SU-DHL-6 (cell line): Measurements from ENCODE around the gene PSD.

ENCODE experiments used
- H2AFZ ChIP-seq: fragments of 200-600 bp; sonication (generic); 2 replicates; pipeline ENCODE4 v1.6.1; 2014; ENCODE audit warnings: low read depth, mild to moderate bottlenecking, moderate library complexity, mixed read lengths, antibody characterized with exemption, low read length; ENCODE audit not compliant: severe bottlenecking
- H3F3A ChIP-seq: fragments of 200-600 bp; shearing (Covaris generic); 2 replicates; pipeline ENCODE4 v1.6.0; 2016; ENCODE audit warnings: antibody characterized with exemption, mild to moderate bottlenecking; ENCODE audit not compliant: insufficient read depth
- H3K27ac ChIP-seq: fragments of 200-600 bp; sonication (generic); 2 replicates; pipeline ENCODE4 v1.5.1; 2016; ENCODE audit warnings: low read depth, mild to moderate bottlenecking, low read length, moderate library complexity, mixed read lengths
- H3K27me3 ChIP-seq: fragments of 200-600 bp; sonication (generic), shearing (Covaris generic); 2 replicates; pipeline ENCODE4 v1.6.0; 2014; ENCODE audit warnings: mild to moderate bottlenecking, low read length
- H3K36me3 ChIP-seq: fragments of 200-600 bp; sonication (generic); 2 replicates; pipeline ENCODE4 v1.6.1; 2014; ENCODE audit warnings: mild to moderate bottlenecking, low read length, mixed read lengths
- H3K4me2 ChIP-seq: fragments of 300-600, 200-600 bp; shearing (Covaris generic), sonication (generic); 2 replicates; pipeline ENCODE4 v1.6.0; 2014; ENCODE audit warnings: low read length, low read depth, mild to moderate bottlenecking; ENCODE audit not compliant: poor library complexity, severe bottlenecking
- H3K4me3 ChIP-seq: fragments of 200-600 bp; sonication (generic); 2 replicates; pipeline ENCODE4 v1.5.1; 2014; ENCODE audit warnings: antibody characterized with exemption, low read length, mild to moderate bottlenecking, mixed read lengths; ENCODE audit not compliant: insufficient read depth, poor library complexity, severe bottlenecking
- H3K79me2 ChIP-seq: fragments of 200-600 bp; sonication (generic); 2 replicates; pipeline ENCODE4 v1.6.1; 2014; ENCODE audit warnings: mild to moderate bottlenecking, low read length, moderate library complexity; ENCODE audit not compliant: insufficient read depth
- H3K9ac ChIP-seq: fragments of 200-600 bp; sonication (generic); 2 replicates; pipeline ENCODE4 v1.7.0; 2014; ENCODE audit warnings: mild to moderate bottlenecking, low read length
- H3K9me2 ChIP-seq: fragments of 200-600 bp; sonication (generic); replicated peaks from 2 replicates; pipeline ENCODE4 v1.6.1; 2014; ENCODE audit warnings: low read length; ENCODE audit not compliant: insufficient read depth
- H3K9me3 ChIP-seq: fragments of 200-600 bp; sonication (generic); 2 replicates; pipeline ENCODE4 v1.6.1; 2014; ENCODE audit warnings: low read length, mixed read lengths; ENCODE audit not compliant: insufficient read depth
- H4K20me1 ChIP-seq: fragments of 200-600 bp; sonication (generic); 2 replicates; pipeline ENCODE4 v1.6.1; 2014; ENCODE audit warnings: low read depth, mild to moderate bottlenecking, antibody characterized with exemption, low read length, moderate library complexity, mixed read lengths
- EZH2phosphoT487 ChIP-seq: fragments of 200-600 bp; sonication (generic), shearing (Covaris generic); conservative IDR thresholded peaks from 2 replicates; pipeline ENCODE4 v1.6.1; 2018; ENCODE audit warnings: mild to moderate bottlenecking, antibody characterized with exemption, low read length, moderate library complexity, mixed read lengths
- TF ChIP-seq, protein P1 (sequence below): fragments of 200-600 bp; sonication (generic); IDR thresholded peaks from one replicate; pipeline ENCODE4 v1.5.1; 2017; ENCODE audit warnings: antibody characterized with exemption, mild to moderate bottlenecking, low read length, moderate library complexity; ENCODE audit not compliant: insufficient read depth, poor library complexity, severe bottlenecking

Gene PSD

DNA sequence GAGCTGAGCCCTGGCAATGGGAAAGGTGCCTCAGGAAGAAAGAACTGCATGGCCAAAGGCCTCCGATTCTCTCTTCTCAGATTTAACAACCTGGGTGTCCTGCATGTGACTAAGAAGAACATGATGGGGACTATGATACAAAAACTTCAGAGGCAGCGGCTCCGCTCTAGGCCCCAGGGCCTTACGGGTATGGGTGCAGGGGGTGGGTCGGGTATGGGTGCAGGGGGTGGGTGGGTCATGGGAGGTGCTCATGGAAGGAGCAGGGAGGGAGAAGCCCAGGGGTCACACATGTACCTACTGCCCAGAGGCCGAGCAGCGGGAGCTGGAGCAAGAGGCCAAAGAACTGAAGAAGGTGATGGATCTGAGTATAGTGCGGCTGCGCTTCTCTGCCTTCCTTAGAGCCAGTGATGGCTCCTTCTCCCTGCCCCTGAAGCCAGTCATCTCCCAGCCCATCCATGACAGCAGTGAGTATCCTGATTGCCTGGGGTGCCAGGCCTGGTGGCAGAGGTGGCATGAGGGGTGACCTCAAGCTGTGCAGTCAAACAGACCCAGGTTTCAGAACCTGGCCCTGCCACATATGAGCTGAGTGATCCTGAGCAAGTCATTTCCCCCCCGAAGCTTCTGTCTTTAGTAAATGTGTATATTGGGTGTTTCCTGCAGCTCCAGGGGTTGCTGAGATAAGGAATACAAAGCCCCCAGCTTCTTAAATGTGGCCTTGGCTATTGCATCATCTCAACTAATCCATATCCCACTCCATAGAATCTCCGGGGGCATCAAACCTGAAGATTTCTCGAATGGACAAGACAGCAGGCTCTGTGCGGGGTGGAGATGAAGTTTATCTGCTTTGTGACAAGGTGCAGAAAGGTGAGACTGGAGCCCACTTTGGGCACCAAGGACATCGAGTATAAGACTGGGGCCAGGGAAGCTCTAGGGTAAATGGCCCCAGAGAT, 21.1 kb downstream of the PSD start:
- TF ChIP-seq EZH2phosphoT487, result no peak
- TF ChIP-seq, protein P1, sequence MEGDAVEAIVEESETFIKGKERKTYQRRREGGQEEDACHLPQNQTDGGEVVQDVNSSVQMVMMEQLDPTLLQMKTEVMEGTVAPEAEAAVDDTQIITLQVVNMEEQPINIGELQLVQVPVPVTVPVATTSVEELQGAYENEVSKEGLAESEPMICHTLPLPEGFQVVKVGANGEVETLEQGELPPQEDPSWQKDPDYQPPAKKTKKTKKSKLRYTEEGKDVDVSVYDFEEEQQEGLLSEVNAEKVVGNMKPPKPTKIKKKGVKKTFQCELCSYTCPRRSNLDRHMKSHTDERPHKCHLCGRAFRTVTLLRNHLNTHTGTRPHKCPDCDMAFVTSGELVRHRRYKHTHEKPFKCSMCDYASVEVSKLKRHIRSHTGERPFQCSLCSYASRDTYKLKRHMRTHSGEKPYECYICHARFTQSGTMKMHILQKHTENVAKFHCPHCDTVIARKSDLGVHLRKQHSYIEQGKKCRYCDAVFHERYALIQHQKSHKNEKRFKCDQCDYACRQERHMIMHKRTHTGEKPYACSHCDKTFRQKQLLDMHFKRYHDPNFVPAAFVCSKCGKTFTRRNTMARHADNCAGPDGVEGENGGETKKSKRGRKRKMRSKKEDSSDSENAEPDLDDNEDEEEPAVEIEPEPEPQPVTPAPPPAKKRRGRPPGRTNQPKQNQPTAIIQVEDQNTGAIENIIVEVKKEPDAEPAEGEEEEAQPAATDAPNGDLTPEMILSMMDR, result no peak
- Histone ChIP-seq H3K9me3 (no peaks in the 10 kb centered on the region), H3K79me2 (peaks cover 8% of the 10 kb centered on the region; the same call in 1 of the 2 replicates), H3K9ac (peak overlapping the region; percentile 91; the same call in 1 of the 2 replicates), H2AFZ (no peak overlapping the region), H3K4me3 (no peak overlapping the region), H4K20me1 (no peaks in the 10 kb centered on the region), H3K27ac (peak overlapping the region; percentile 37), H3K9me2 (no peaks in the 10 kb centered on the region), H3K27me3 (no peaks in the 10 kb centered on the region), H3K36me3 (no peaks in the 10 kb centered on the region), H3K4me2 (peak overlapping the region; percentile 78), H3F3A (peaks cover 18% of the 10 kb centered on the region; the same call in 1 of the 2 replicates)

DNA sequence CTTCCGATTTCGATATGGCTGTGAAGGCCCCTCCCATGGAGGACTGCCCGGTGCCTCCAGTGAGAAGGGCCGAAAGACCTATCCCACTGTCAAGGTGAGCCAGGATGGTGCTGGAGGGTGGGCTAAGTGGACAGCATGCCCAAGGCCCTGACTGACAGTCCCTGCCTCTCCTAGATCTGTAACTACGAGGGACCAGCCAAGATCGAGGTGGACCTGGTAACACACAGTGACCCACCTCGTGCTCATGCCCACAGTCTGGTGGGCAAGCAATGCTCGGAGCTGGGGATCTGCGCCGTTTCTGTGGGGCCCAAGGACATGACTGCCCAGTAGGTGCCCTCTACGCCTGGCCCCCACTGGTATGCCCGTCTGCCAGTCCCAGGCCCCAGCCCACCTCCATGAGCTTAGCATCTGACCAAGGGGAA, 21.8 kb downstream of the PSD start:
- Histone ChIP-seq H3K9ac (peak overlapping the region; percentile 91), H3K27ac (peak overlapping the region; percentile 96), H3K79me2 (peaks cover 8% of the 10 kb centered on the region; the same call in 1 of the 2 replicates), H3K4me3 (peak overlapping the region; percentile 97), H3K36me3 (no peaks in the 10 kb centered on the region), H2AFZ (no peak overlapping the region), H3F3A (peaks cover 18% of the 10 kb centered on the region; the same call in 1 of the 2 replicates), H3K27me3 (no peaks in the 10 kb centered on the region), H3K9me3 (no peaks in the 10 kb centered on the region), H4K20me1 (no peaks in the 10 kb centered on the region), H3K9me2 (no peaks in the 10 kb centered on the region), H3K4me2 (peak overlapping the region; percentile 78)
- TF ChIP-seq, protein P1, result no peak
- no peak for TF ChIP-seq EZH2phosphoT487

DNA sequence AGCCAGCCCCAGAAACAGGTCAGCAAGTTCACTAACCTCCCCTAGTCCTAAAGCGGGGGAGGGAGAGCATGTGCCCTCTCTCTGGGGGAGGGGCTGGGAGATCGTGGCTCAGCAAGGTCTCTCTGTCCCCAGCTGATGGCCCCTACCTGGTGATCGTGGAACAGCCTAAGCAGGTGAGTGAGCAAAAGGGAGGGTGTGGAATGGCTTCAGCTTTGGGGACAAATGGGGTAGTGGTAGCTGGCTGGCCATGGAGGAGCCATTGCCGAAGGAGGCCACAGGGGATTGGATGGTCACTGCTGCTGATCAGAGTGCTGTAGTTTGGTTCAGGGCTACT, 22.3 kb downstream of the PSD start:
- peaks cover 18% of the 10 kb centered on the region; the same call in 1 of the 2 replicates for H3F3A ChIP-seq
- H3K4me2 ChIP-seq, result peak overlapping the region; percentile 78
- TF ChIP-seq, protein P1, result no peak
- no peak for TF ChIP-seq EZH2phosphoT487
- no peaks in the 10 kb centered on the region for H3K9me3 ChIP-seq
- no peaks in the 10 kb centered on the region for H3K36me3 ChIP-seq
- no peaks in the 10 kb centered on the region for H3K27me3 ChIP-seq
- H3K27ac ChIP-seq, result peak overlapping the region; percentile 96
- H3K79me2 ChIP-seq, result peaks cover 8% of the 10 kb centered on the region; the same call in 1 of the 2 replicates
- H4K20me1 ChIP-seq, result no peaks in the 10 kb centered on the region
- H3K9me2 ChIP-seq, result no peaks in the 10 kb centered on the region
- H2AFZ ChIP-seq, result no peak overlapping the region
- H3K4me3 ChIP-seq, result peak overlapping the region; percentile 97
- H3K9ac ChIP-seq, result peak overlapping the region; percentile 91
